Activated effector memory CD4-positive, alpha-beta T cell treated with anti-CD3 and anti-CD28 coated beads, Interleukin-2, amount 50 U/mL, for 16 hours (primary cell): Measurements from ENCODE around the gene RHBDL1.

Experiments
- DNase-seq: peaks from one replicate; pipeline ENCODE4 v3.0.0-alpha.2; 2020

RHBDL1 gene

GRCh38 chr16:676565-676902 lies 1.1 kb downstream of the RHBDL1 start:
- no peak for DNase-seq

DNA sequence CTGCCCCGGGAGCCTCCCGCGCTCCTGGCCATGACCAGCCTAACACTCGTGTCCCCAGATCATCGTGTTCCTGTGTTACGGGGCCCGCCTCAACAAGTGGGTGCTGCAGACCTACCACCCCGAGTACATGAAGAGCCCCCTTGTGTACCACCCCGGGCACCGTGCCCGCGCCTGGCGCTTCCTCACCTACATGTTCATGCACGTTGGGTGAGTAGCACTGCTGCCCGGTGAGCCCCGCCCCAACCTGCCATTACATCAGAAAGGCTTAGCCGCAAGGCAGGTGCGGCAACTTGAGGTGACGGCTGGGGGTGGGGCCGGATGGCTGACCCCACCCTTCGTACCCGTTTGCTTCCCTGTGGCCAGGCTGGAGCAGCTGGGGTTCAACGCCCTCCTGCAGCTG lies 1.4 kb downstream of the RHBDL1 start:
- peak; percentile 76 for DNase-seq

DNA sequence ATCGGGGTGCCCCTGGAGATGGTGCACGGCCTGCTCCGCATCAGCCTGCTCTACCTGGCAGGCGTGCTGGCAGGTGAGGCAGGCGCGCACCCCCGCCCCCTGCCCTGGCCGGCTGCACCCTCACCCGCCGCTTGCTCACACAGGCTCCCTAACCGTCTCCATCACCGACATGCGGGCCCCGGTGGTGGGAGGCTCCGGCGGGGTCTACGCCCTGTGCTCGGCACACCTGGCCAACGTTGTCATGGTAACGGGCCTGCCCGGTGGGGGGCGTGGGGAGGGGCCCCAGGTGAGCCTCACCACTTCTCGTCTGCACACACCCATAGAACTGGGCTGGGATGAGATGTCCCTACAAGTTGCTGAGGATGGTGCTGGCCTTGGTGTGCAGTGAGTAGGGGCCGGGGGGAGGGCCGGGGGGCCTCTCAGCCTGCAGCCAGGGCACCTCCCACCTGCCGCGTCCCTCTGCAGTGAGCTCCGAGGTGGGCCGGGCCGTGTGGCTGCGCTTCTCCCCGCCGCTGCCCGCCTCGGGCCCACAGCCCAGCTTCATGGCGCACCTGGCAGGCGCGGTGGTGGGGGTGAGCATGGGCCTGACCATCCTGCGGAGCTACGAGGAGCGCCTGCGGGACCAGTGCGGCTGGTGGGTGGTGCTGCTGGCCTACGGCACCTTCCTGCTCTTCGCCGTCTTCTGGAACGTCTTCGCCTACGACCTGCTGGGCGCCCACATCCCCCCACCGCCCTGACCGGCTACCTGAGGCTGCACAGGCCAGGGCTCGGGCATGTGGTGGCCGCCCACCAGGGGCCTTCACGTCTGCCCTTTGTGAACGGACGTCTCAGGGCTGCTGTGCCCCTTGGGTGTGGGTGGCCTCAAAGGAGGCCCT lies 2.1 kb downstream of the RHBDL1 start:
- no peak for DNase-seq

DNA sequence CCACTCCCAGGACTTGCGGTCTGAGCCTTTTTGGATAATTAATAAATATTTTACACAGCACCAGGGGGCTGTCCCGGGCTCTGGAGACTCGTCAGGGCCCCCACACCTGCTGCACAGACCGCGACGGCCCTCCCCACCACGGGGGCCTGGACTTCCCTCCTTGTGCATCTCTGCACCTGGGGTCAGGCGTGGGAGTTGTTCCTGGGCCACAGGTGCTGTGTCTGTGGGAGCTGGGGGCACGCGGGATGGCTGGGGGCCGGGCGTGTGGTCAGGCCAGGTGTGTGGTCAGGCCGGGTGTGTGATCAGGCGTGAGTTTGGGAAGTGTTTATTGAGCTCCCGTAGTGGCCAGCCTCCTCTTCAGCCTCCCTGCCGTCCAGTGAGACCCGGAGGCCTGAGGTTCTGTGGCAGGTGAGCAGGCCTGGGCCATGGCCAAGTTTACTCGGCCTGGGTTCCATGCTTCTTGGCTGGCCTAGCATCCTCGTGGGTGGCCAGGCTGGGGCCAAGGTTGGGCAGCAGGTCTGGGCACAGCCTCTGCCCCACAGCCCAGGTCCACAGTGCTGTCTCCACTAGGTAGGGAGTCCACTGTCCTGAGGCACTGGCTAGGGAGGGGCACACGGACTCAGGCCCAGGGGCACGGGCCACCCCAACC lies 2.9 kb downstream of the RHBDL1 start:
- no peak for DNase-seq

- DNase-seq, result peak; percentile 83
Measured at GRCh38 chr16:678858-679813, 3.7 kb downstream of the RHBDL1 start.

- peak; percentile 95 for DNase-seq
Measured at GRCh38 chr16:679814-680624, 4.5 kb downstream of the RHBDL1 start, which contains the start of gene STUB1. STUB1 (plus strand) TSS chr16:680410; CDS start chr16:680526, 116 bp downstream.

GRCh38 chr16:680625-680945 lies 5.1 kb downstream of the RHBDL1 start:
- DNase-seq, result no peak

- DNase-seq, result peak; percentile 70
Measured at GRCh38 chr16:680967-681745, 5.7 kb downstream of the RHBDL1 start.

- DNase-seq, result no peak
Measured at GRCh38 chr16:681746-682427, 6.4 kb downstream of the RHBDL1 start.

GRCh38 chr16:682493-683395 lies 7.3 kb downstream of the RHBDL1 start:
- DNase-seq, result no peak

- no peak for DNase-seq
Measured at GRCh38 chr16:683396-684070, 8.1 kb downstream of the RHBDL1 start.

DNA sequence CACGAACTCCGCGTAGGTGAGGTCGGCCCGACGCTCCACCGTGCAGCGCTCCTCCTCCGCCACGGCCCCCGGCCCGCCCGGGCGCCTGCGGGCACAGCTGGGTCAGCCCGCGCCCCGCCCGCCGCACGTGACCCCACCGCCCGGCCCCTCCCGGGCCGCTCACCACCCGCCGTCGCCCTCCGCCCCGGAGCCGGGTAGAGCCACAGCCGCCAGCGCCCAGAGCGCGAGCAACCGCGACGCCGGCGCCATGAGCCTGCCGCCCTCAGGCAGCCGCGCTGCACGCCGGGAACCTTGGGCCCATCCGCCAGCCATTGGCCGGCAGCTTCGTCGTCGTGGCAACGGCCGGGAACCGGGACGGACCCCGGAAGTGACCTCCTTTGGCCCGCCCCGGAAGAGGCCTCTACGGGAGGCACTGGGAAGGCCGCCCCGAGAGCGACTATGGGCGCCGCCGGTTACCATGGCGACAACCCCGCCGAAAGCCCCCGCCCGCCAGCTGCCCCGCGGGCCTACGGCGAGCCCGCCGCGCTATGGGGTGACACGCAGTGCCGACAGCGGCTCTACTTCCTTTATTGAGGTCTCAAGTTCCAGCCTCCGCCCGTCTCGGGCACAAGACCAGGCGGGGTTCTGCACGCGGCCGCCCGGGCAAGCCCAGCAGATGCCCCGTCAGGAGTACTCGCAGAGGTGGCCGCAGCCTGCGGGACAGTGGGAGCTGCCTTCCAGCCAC lies 8.8 kb downstream of the RHBDL1 start, which contains the start of gene JMJD8:
Gene JMJD8, minus strand, starts transcription at position 264 of the 724 bp plus-strand sequence. Its CDS starts 15 bp downstream, at position 249.
- DNase-seq, result peak; percentile 99

DNA sequence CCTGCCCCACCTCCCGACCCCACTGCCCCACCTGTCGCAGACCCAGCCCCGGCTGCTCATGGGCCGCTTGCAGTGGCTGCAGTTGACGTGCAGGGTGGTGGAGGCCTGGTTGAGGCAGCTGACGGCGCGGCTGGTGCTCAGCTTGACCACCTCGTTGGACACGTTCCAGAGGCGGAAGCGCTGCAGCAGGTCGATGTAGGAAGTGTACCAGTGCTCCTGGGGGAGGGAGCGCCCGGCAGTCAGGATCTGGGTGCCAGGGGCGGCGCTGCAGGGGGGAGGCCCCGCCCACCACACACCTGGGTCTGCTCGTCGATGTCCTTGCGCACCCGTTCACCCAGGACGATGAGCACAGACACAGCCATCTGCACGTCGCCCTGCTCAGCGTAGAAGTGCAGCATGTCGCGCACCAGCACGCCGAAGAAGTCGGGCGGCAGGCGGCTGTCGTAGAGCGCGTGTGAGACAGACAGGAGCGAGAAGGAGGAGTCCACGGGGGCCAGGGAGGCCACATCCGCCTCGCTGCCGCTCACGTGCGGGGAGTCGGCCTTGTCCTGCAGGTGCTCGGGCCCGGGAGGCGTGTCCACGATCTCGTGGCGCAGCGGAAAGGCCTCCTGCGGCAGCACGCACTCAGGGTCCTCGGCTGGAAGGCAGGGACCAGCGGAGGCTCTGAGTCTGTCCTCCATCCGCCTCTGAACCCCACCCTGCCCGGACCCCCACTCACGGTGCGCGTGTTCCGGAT lies 9.7 kb downstream of the RHBDL1 start:
- DNase-seq, result no peak

DNA sequence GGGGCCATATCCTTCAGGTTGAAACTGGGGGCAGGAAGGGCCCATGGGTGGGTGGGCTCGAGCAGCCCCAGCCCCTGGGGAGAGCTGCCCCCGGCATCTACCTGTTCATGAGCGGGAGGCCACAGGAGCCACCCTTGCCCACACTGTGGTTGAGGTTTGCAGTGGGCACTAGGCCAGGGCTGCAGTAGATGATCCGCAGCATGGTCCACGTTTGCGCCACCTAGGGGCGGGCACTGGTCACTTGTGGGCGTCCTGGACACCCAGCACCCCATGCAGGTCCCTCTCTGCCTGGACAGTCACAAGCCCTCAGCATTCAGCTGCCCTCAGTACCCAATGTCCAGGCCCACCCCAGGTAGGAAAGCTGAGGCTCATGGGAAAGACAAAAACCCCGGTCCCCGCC lies 10.5 kb downstream of the RHBDL1 start:
- no peak for DNase-seq

DNA sequence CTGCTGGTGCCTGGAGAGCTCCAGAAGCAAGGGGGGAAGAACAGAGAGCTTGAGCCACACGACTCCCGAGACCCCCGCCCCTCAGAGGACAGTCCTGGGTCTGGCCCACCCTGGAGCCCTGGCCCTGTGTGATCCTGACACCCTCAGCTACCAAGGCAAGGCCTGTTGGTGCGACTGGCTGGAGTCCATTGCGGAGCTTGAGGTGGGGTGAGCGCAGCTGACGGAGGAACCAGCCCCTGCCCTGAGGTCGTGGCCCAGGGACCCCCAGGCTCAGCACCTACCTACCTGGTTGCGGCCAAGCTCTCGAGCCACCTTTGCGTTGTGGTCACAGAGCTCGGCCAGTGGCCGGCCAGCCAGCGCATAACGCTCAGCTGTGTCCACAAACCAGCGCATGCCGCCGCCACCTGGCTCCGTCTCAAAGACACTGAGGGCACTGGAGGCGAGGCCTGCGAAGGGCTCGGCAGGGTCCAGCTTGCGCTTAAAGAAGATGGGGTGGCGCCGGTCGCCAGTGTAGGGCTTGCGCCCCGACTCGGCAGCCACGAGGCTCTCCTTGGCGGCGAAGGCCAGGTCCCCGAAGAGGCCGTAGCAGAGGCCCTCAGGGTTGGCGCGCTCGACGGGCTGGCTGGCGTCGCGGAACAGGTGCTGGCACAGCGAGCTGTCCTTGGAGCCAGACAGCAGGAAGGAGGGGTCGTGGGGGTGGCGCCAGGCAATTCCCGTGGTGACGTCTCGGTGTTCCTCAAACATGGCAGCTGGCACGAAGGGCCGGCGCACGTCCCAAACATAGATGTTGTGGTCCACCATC lies 11.2 kb downstream of the RHBDL1 start:
- DNase-seq, result no peak

DNA sequence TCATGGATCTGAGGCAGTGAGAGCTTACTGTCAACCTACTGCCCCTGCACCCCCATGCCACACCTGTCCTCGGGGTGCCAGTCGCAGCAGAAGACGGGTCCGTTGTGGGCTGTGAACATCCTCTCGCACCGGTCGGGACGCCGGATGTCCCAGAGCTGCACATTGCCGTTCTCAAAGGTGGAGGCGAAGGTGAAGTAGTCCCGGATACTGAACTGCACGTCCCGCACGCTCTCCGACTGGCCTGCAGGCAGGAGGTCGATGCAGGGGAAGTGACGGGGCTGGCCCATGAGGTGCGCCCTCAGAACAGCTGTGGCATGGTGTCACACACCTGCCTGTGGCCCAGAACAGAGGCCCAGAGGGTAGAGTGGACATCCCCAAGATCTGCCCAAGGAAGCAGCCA lies 12.0 kb downstream of the RHBDL1 start:
- DNase-seq, result no peak
